ENCODE measurements around the gene ARFGEF2.
"Not testable (repeated sequence)": the region's sequence is repeated elsewhere in the genome, so short reads cannot be mapped to it uniquely, and the experiment has no call there.

ARFGEF2 gene

DNA sequence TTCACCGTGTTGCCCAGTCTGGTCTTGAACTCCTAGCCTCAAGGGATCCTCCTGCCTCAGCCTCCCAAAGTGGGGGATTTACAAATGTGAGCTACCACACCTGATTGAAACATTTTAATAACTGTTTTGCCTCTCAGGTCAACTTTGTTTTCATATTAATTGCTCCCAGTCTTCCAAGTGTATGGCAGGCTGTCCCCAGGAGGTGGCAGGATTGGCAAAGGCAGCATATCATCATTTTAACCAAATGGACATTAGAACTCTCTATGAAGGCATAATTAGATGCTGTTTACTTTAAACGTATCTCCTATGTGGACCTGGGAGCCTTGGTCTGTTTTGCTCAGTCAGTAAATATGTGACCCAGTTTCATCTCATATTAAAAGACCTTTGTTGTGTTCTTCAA is 65.4 kb downstream of the ARFGEF2 start:
- H3K27ac ChIP-seq (ENCODE audit: insufficient read depth, low read length, poor library complexity, severe bottlenecking): no peak overlapping the region
- H3K4me3 ChIP-seq (ENCODE audit: insufficient read depth, low read depth, low read length, poor library complexity, severe bottlenecking): no peak overlapping the region
- no peaks in the 10 kb centered on the region for H3K27me3 ChIP-seq (replicated peaks; ENCODE audit: control insufficient read depth, insufficient read depth, low read length, poor library complexity, severe bottlenecking)
- H3K9me3 ChIP-seq (ENCODE audit: control insufficient read depth, low read length): no peaks in the 10 kb centered on the region
- no peaks in the 10 kb centered on the region for H3K4me1 ChIP-seq (ENCODE audit: control insufficient read depth, insufficient read depth, low read length, poor library complexity, severe bottlenecking)
- no peak for DNase-seq
- peaks cover 84% of the 10 kb centered on the region for H3K36me3 ChIP-seq (ENCODE audit: control insufficient read depth, insufficient read depth, low read length)

GRCh38 chr20:48990467-48990866 is 69.0 kb downstream of the ARFGEF2 start:
- Histone ChIP-seq H3K27ac (ENCODE audit: insufficient read depth, low read length, poor library complexity, severe bottlenecking) (no peak overlapping the region), H3K36me3 (ENCODE audit: control insufficient read depth, insufficient read depth, low read length) (peaks cover 90% of the 10 kb centered on the region), H3K27me3 (replicated peaks; ENCODE audit: control insufficient read depth, insufficient read depth, low read length, poor library complexity, severe bottlenecking) (no peaks in the 10 kb centered on the region), H3K9me3 (ENCODE audit: control insufficient read depth, low read length) (no peaks in the 10 kb centered on the region), H3K4me3 (ENCODE audit: insufficient read depth, low read depth, low read length, poor library complexity, severe bottlenecking) (no peak overlapping the region), H3K4me1 (ENCODE audit: control insufficient read depth, insufficient read depth, low read length, poor library complexity, severe bottlenecking) (no peaks in the 10 kb centered on the region)
- DNase-seq: no peak

DNA sequence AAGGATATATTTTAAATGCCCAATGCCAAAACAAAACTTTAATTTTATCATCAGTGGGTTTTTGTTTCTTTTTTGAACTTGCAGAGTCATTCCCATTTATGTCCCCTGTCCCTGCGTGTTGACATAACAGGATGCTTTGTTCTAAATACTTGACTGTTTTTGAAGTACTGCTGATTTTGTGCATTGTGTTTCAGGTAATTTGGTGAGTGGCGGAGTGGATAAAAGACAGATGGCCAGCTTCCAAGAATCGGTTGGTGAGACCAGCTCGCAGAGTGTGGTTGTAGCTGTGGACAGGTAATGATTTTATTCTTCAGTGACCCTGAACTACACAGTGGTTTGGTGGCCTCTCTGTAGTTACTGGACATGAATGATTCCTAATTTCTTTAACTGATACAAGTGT is 74.1 kb downstream of the ARFGEF2 start:
- H3K27me3 ChIP-seq (replicated peaks; ENCODE audit: control insufficient read depth, insufficient read depth, low read length, poor library complexity, severe bottlenecking): no peaks in the 10 kb centered on the region
- no peak overlapping the region for H3K4me3 ChIP-seq (ENCODE audit: insufficient read depth, low read depth, low read length, poor library complexity, severe bottlenecking)

GRCh38 chr20:48999890-49000870 is 78.7 kb downstream of the ARFGEF2 start:
- Histone ChIP-seq H3K4me1 (ENCODE audit: control insufficient read depth, insufficient read depth, low read length, poor library complexity, severe bottlenecking) (no peaks in the 10 kb centered on the region), H3K27me3 (replicated peaks; ENCODE audit: control insufficient read depth, insufficient read depth, low read length, poor library complexity, severe bottlenecking) (no peaks in the 10 kb centered on the region), H3K4me3 (ENCODE audit: insufficient read depth, low read depth, low read length, poor library complexity, severe bottlenecking) (no peak overlapping the region), H3K9me3 (ENCODE audit: control insufficient read depth, low read length) (no peaks in the 10 kb centered on the region), H3K36me3 (ENCODE audit: control insufficient read depth, insufficient read depth, low read length) (peaks cover 55% of the 10 kb centered on the region), H3K27ac (ENCODE audit: insufficient read depth, low read length, poor library complexity, severe bottlenecking) (no peak overlapping the region)
- DNase-seq: no peak

More for the DNA sequence above, 74.1 kb downstream of the ARFGEF2 start:
- Histone ChIP-seq H3K9me3 (ENCODE audit: control insufficient read depth, low read length) (no peaks in the 10 kb centered on the region), H3K4me1 (ENCODE audit: control insufficient read depth, insufficient read depth, low read length, poor library complexity, severe bottlenecking) (no peaks in the 10 kb centered on the region), H3K36me3 (ENCODE audit: control insufficient read depth, insufficient read depth, low read length) (peaks cover 83% of the 10 kb centered on the region), H3K27ac (ENCODE audit: insufficient read depth, low read length, poor library complexity, severe bottlenecking) (no peak overlapping the region)
- DNase-seq: no peak

GRCh38 chr20:49001741-49002140 is 80.2 kb downstream of the ARFGEF2 start:
- Histone ChIP-seq H3K27me3 (replicated peaks; ENCODE audit: control insufficient read depth, insufficient read depth, low read length, poor library complexity, severe bottlenecking) (no peaks in the 10 kb centered on the region), H3K4me1 (ENCODE audit: control insufficient read depth, insufficient read depth, low read length, poor library complexity, severe bottlenecking) (no peaks in the 10 kb centered on the region), H3K4me3 (ENCODE audit: insufficient read depth, low read depth, low read length, poor library complexity, severe bottlenecking) (no peak overlapping the region), H3K9me3 (ENCODE audit: control insufficient read depth, low read length) (no peaks in the 10 kb centered on the region), H3K36me3 (ENCODE audit: control insufficient read depth, insufficient read depth, low read length) (peaks cover 51% of the 10 kb centered on the region), H3K27ac (ENCODE audit: insufficient read depth, low read length, poor library complexity, severe bottlenecking) (no peak overlapping the region)
- DNase-seq: no peak

DNA sequence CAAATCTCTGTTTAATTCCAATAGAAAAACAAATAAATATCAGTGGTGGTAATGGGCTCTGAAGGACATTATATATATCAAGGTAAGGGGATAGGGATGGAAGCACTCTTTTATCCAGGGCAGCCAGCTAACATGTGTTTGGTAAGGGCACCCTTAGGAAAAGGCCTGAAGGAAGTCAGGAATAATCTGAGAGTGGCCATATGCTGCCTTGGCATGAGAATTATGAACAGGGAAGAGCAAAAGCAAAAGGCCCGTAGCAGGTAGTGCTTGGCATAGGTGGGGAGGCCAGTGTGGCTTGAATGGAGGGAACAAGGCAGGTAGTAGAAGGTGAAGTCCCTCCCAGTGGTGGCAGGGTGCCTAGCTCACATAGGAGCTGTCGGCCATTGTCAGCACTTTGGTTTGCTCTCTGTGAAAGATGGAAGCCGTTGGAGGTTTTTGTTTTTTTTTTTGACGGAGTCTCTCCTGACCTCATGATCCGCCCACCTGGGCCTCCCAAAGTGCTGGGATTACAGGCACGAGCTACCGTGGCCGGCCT is 85.0 kb downstream of the ARFGEF2 start:
- DNase-seq: no peak
- Histone ChIP-seq H3K27ac (ENCODE audit: insufficient read depth, low read length, poor library complexity, severe bottlenecking) (no peak overlapping the region), H3K4me1 (ENCODE audit: control insufficient read depth, insufficient read depth, low read length, poor library complexity, severe bottlenecking) (no peaks in the 10 kb centered on the region), H3K4me3 (ENCODE audit: insufficient read depth, low read depth, low read length, poor library complexity, severe bottlenecking) (no peak overlapping the region), H3K27me3 (replicated peaks; ENCODE audit: control insufficient read depth, insufficient read depth, low read length, poor library complexity, severe bottlenecking) (no peaks in the 10 kb centered on the region), H3K9me3 (ENCODE audit: control insufficient read depth, low read length) (no peaks in the 10 kb centered on the region), H3K36me3 (ENCODE audit: control insufficient read depth, insufficient read depth, low read length) (peaks cover 38% of the 10 kb centered on the region)

DNA sequence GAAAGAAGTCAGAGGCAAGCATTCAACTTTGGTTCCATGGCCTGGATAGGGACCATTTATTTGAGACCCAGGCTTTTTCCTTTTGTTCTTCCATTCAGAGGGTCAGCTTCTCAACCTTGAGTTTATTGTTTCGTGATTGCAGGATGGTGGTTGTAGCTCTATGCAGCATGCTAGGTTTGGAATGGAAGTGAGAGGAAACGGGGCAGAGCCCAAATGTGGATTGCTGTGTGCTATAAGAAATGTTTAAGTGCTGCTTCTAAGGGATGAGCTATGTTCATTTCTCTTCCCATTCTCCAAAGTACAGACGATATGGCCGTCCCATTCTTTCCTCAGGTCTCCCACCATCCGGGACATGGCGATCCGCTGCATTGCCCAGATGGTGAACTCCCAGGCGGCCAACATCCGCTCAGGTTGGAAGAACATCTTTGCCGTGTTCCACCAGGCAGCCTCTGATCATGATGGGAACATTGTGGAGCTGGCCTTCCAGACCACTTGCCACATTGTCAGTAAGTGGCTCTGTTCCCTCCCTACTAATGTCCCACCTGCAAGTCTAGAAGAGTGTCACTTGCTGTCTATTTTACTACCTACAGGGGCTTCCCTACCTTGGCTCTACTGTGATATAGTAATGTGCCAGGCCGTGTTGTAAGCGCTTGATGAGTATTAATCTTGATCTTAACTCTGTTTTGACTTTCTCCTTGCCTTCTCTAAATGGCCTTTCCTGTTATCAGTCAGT is 88.6 kb downstream of the ARFGEF2 start:
- no peaks in the 10 kb centered on the region for H3K27me3 ChIP-seq (replicated peaks; ENCODE audit: control insufficient read depth, insufficient read depth, low read length, poor library complexity, severe bottlenecking)
- peaks cover 70% of the 10 kb centered on the region for H3K36me3 ChIP-seq (ENCODE audit: control insufficient read depth, insufficient read depth, low read length)
- H3K4me1 ChIP-seq (ENCODE audit: control insufficient read depth, insufficient read depth, low read length, poor library complexity, severe bottlenecking): no peaks in the 10 kb centered on the region
- no peak for DNase-seq
- no peak overlapping the region for H3K4me3 ChIP-seq (ENCODE audit: insufficient read depth, low read depth, low read length, poor library complexity, severe bottlenecking)
- no peak overlapping the region for H3K27ac ChIP-seq (ENCODE audit: insufficient read depth, low read length, poor library complexity, severe bottlenecking)
- H3K9me3 ChIP-seq (ENCODE audit: control insufficient read depth, low read length): no peaks in the 10 kb centered on the region

- DNase-seq: no peak
- Histone ChIP-seq H3K9me3 (ENCODE audit: control insufficient read depth, low read length) (no peaks in the 10 kb centered on the region), H3K27ac (ENCODE audit: insufficient read depth, low read length, poor library complexity, severe bottlenecking) (no peak overlapping the region), H3K36me3 (ENCODE audit: control insufficient read depth, insufficient read depth, low read length) (peaks cover 64% of the 10 kb centered on the region), H3K4me3 (ENCODE audit: insufficient read depth, low read depth, low read length, poor library complexity, severe bottlenecking) (no peak overlapping the region), H3K27me3 (replicated peaks; ENCODE audit: control insufficient read depth, insufficient read depth, low read length, poor library complexity, severe bottlenecking) (no peaks in the 10 kb centered on the region), H3K4me1 (ENCODE audit: control insufficient read depth, insufficient read depth, low read length, poor library complexity, severe bottlenecking) (no peaks in the 10 kb centered on the region)
These were observed 102.7 kb downstream of the ARFGEF2 start for GRCh38 chr20:49024220-49024619.

DNA sequence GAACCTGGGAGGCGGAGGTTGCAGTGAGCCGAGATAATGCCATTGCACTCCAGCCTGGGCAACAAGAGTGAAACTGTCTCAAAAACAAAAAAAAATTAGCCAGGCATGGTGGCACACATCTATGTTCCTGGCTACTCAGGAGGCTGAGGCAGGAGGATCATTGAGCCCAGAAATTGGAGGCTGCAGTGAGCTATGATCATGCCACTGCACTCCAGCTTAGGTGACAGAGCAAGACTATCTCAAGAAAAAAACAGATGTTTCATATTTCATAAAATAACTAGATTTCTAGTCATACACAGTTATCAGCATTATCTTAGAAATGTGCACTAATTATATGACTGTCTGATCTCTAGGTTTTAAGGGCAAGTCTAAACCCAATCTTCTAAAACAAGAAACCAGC is 106.7 kb downstream of the ARFGEF2 start:
- not testable (repeated sequence) for H3K27me3 ChIP-seq (replicated peaks; ENCODE audit: control insufficient read depth, insufficient read depth, low read length, poor library complexity, severe bottlenecking); DNase-seq; H3K27ac ChIP-seq (ENCODE audit: insufficient read depth, low read length, poor library complexity, severe bottlenecking); H3K9me3 ChIP-seq (ENCODE audit: control insufficient read depth, low read length); H3K4me1 ChIP-seq (ENCODE audit: control insufficient read depth, insufficient read depth, low read length, poor library complexity, severe bottlenecking); H3K4me3 ChIP-seq (ENCODE audit: insufficient read depth, low read depth, low read length, poor library complexity, severe bottlenecking)
- peaks cover 50% of the 10 kb centered on the region for H3K36me3 ChIP-seq (ENCODE audit: control insufficient read depth, insufficient read depth, low read length)

DNA sequence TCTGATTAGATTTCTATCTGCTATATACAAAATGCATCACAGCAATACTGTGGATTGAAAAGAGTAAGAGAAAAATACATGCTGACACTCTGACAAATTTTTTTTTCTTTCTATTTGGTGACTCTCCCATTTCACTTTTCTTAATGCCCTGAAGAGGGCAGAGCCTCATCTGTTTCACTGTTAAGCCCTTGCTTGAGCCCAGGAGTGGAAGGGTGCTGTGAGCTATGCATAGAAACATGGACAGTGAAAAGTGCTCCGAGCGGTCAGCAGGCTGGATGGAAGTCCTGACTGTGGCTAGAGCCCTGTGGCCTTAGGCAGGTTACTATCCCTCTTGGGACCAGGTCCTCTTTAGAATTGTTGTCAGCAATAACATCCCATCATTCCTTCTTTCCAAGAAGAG is 107.2 kb downstream of the ARFGEF2 start:
- Histone ChIP-seq H3K27ac (ENCODE audit: insufficient read depth, low read length, poor library complexity, severe bottlenecking) (no peak overlapping the region), H3K4me1 (ENCODE audit: control insufficient read depth, insufficient read depth, low read length, poor library complexity, severe bottlenecking) (no peaks in the 10 kb centered on the region), H3K36me3 (ENCODE audit: control insufficient read depth, insufficient read depth, low read length) (peaks cover 55% of the 10 kb centered on the region), H3K9me3 (ENCODE audit: control insufficient read depth, low read length) (no peaks in the 10 kb centered on the region), H3K27me3 (replicated peaks; ENCODE audit: control insufficient read depth, insufficient read depth, low read length, poor library complexity, severe bottlenecking) (no peaks in the 10 kb centered on the region), H3K4me3 (ENCODE audit: insufficient read depth, low read depth, low read length, poor library complexity, severe bottlenecking) (no peak overlapping the region)
- no peak for DNase-seq
